Measurements from ENCODE around the gene NUDT15. TPM values are rescaled to one million over a fixed set of nuclear protein-coding genes. Genes with fewer than 3 reads are reported as not detected.

The NUDT15 gene
- total RNA-seq, 1 donor from 2014 or later = 6.9 TPM

GRCh38 chr13:48094404-48094780 lies 56.9 kb downstream of the NUDT15 start:
- peak; percentile 12 for ATAC-seq
- intact Hi-C loops (cut with DNase I) = no loop called here
- DNase-seq (ENCODE audit: low spot score) = no peak

- ATAC-seq (peak; percentile 99), DNase-seq (ENCODE audit: low spot score) (peak; percentile 98)
- intact Hi-C loops (cut with DNase I) = no loop called here
Measured at GRCh38 chr13:48094781-48095502, 57.4 kb downstream of the NUDT15 start, which contains the start of gene MED4. Gene MED4 (minus strand): TSS chr13:48095104. CDS start chr13:48095078, 26 bp downstream.

GRCh38 chr13:48096670-48097069 lies 59.1 kb downstream of the NUDT15 start:
- intact Hi-C loops (cut with DNase I) = no loop called here
- no peak for DNase-seq (ENCODE audit: low spot score)
- ATAC-seq = no peak

Other genes with a start within 250 kb of the NUDT15 start
- 45.4 TPM for gene SUCLA2, start 36.5 kb upstream of the NUDT15 start, total RNA-seq
- gene MED4, start 57.4 kb downstream of the NUDT15 start, total RNA-seq = 46.4 TPM
- gene ITM2B, start 195.5 kb downstream of the NUDT15 start, total RNA-seq = 704 TPM